HepG2 (cell line): ENCODE results near the gene SLC11A1. TPM values are rescaled to one million over a fixed set of nuclear protein-coding genes. Genes with fewer than 3 reads are reported as not detected.
A peak's percentile ranks its signal among the peaks of the same experiment; 100 is the strongest.

Source experiments
- ATF2 ChIP-seq: sonication (generic); formaldehyde crosslinking; IDR thresholded peaks from 2 replicates; pipeline ENCODE4 v1.4.0; 2020; ENCODE audit warnings: missing genetic modification reagents
- BRCA1 ChIP-seq: sonication (generic); formaldehyde crosslinking; IDR thresholded peaks from 2 replicates; pipeline ENCODE4 v1.4.0; 2020; ENCODE audit warnings: missing genetic modification reagents
- DNMT1 ChIP-seq: sonication (generic); formaldehyde crosslinking; IDR thresholded peaks from 2 replicates; pipeline ENCODE4 v1.5.1; 2020; ENCODE audit warnings: mild to moderate bottlenecking, missing genetic modification reagents
- HNRNPL ChIP-seq: fragments of 200-400 bp; formaldehyde crosslinking; IDR thresholded peaks from 2 replicates; pipeline ENCODE4 v1.6.1; 2017; ENCODE audit warnings: mild to moderate bottlenecking, low read depth, low read length
- HOMEZ ChIP-seq: IDR thresholded peaks from 2 replicates; pipeline ENCODE4 v1.6.1; 2016; ENCODE audit warnings: low read depth
- PAWR ChIP-seq: sonication (generic); formaldehyde crosslinking; IDR thresholded peaks from 2 replicates; pipeline ENCODE4 v1.4.0; 2020; ENCODE audit warnings: missing genetic modification reagents, mild to moderate bottlenecking, borderline replicate concordance
- PRDM15 ChIP-seq: sonication (generic); formaldehyde crosslinking; IDR thresholded peaks from 2 replicates; pipeline ENCODE4 v1.4.0; 2020; ENCODE audit warnings: missing genetic modification reagents
- RFX3 ChIP-seq: IDR thresholded peaks from 2 replicates; pipeline ENCODE4 v1.6.1; 2016; ENCODE audit warnings: missing biosample characterization, missing genetic modification reagents
- SNAI1 ChIP-seq: sonication (generic); formaldehyde crosslinking; IDR thresholded peaks from 2 replicates; pipeline ENCODE4 v1.5.0; 2020; ENCODE audit warnings: mild to moderate bottlenecking, missing genetic modification reagents, borderline replicate concordance
- TARDBP ChIP-seq: sonication (generic); formaldehyde crosslinking; IDR thresholded peaks from 2 replicates; pipeline ENCODE4 v1.8.0; 2022; ENCODE audit warnings: mild to moderate bottlenecking, missing genetic modification reagents
- ZBTB37 ChIP-seq: sonication (generic); formaldehyde crosslinking; IDR thresholded peaks from 2 replicates; pipeline ENCODE4 v1.4.0; 2020; ENCODE audit warnings: mild to moderate bottlenecking, missing genetic modification reagents
- ZNF354B ChIP-seq: sonication (generic); formaldehyde crosslinking; IDR thresholded peaks from 2 replicates; pipeline ENCODE4 v1.8.0; 2022; ENCODE audit warnings: mild to moderate bottlenecking, missing genetic modification reagents
- ZNF407 ChIP-seq: sonication (generic); formaldehyde crosslinking; IDR thresholded peaks from one replicate; pipeline ENCODE4 v1.5.1; 2020; ENCODE audit warnings: mild to moderate bottlenecking, missing genetic modification reagents; ENCODE audit errors: not compliant biosample characterization
- ZNF629 ChIP-seq: sonication (generic); formaldehyde crosslinking; conservative IDR thresholded peaks from 2 replicates; pipeline ENCODE4 v1.5.0; 2020; ENCODE audit warnings: missing genetic modification reagents
- polyA plus RNA-seq, 8 experiments: library from polyadenylated mRNA; depleted of rRNA in 3 of 8; stranded (reverse) in 7 of 8; unstranded in 1 of 8; fragments of >200 nt; fragmentation: Illumina TruSeq in 4 of 8; extraction: Trizol in 4 of 8; gene quantifications; 2 replicates each; pipeline versions ENCODE4 v1.2.1 to v1.2.3, GENCODE V29; 2011 to 2016; ENCODE audit warnings: low read depth in 4 of 8, missing spikeins in 1 of 8, mixed read lengths in 1 of 8; ENCODE audit not compliant: insufficient read depth in 1 of 8
- total RNA-seq, 5 experiments: library from RNA; depleted of rRNA; stranded (reverse); fragments of >200 nt; fragmentation: Illumina TruSeq; extraction: Trizol; gene quantifications; 2 replicates each; pipeline ENCODE4 v1.2.3, GENCODE V29; 2016; ENCODE audit warnings: low read depth in 1 of 5

SLC11A1 gene
- total and polyA plus RNA-seq, 2 of the 13 experiments (the other 11 are each of a cell fraction or from before 2014, with no cell fraction given) = 0.33 to 2.3 TPM

GRCh38 chr2:218381916-218382366 is at the start of gene SLC11A1 (continued):
- no peak for TF ChIP-seq ZNF629 (CRISPR knock-in tag)
- TF ChIP-seq DNMT1 = no peak
- no peak for TF ChIP-seq PAWR (CRISPR knock-in tag)
- no peak; the same call in 1 of the 2 replicates for TF ChIP-seq TARDBP (CRISPR knock-in tag)
- no peak for TF ChIP-seq PRDM15 (CRISPR knock-in tag)
- TF ChIP-seq ATF2 (CRISPR knock-in tag) = no peak
- TF ChIP-seq HNRNPL = peak; percentile 78
- TF ChIP-seq ZNF407 (CRISPR knock-in tag) = no peak
- TF ChIP-seq ZBTB37 = no peak
- TF ChIP-seq BRCA1 (CRISPR knock-in tag) = no peak
- TF ChIP-seq HOMEZ = no peak
- TF ChIP-seq SNAI1 (CRISPR knock-in tag) = no peak
- no peak for TF ChIP-seq ZNF354B (CRISPR knock-in tag)
- TF ChIP-seq RFX3 = no peak
